22Rv1 (cell line): ENCODE results near the gene MOSPD3.

Experiments
- H3K27ac ChIP-seq: fragments of 450-650 bp; 2 replicates; pipeline ENCODE4 v1.5.1; 2017
- ZFX ChIP-seq: fragments of 450-650 bp; IDR thresholded peaks from 2 replicates; pipeline ENCODE4 v1.6.1; 2017; ENCODE audit warnings: antibody characterized with exemption, borderline replicate concordance
- TF ChIP-seq, protein P1 (sequence below): fragments of 450-650 bp; IDR thresholded peaks from 2 replicates; pipeline ENCODE4 v1.5.1; 2017; ENCODE audit warnings: mild to moderate bottlenecking

MOSPD3 gene

DNA sequence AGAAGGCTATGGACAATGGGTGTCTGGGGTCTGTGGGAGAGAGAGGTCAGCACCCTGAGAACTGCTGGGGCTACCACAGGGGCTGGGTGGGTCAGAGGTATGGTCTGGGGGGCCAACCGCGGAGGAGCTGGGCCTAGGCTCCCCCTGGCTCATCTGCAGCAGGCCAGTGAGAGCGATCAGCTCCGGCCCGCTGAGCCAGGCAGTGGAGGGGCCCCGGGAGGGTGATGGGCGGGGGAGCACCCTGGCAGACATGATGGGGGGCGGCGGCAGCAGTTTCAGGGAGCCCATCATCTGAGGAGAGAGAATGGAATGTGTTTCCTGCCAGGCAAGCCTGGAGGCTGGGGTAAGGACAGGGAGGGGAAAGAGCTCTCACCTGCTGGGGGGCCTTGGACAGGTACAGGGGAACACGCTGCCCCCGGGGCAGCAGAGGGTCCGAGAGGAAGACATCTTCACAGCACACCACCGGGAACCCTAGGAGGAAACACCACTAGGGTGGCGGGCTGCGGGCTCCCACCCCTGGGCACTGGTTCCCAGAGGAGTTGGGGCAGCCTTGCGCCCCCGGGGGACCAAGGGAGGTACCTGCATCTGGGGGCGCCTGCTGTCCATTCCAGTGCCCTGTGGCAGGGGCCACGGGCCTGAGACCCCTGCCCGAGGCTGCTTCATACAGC, 39.9 kb upstream of the MOSPD3 start:
- no peak for TF ChIP-seq ZFX
- TF ChIP-seq, protein P1, sequence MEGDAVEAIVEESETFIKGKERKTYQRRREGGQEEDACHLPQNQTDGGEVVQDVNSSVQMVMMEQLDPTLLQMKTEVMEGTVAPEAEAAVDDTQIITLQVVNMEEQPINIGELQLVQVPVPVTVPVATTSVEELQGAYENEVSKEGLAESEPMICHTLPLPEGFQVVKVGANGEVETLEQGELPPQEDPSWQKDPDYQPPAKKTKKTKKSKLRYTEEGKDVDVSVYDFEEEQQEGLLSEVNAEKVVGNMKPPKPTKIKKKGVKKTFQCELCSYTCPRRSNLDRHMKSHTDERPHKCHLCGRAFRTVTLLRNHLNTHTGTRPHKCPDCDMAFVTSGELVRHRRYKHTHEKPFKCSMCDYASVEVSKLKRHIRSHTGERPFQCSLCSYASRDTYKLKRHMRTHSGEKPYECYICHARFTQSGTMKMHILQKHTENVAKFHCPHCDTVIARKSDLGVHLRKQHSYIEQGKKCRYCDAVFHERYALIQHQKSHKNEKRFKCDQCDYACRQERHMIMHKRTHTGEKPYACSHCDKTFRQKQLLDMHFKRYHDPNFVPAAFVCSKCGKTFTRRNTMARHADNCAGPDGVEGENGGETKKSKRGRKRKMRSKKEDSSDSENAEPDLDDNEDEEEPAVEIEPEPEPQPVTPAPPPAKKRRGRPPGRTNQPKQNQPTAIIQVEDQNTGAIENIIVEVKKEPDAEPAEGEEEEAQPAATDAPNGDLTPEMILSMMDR = no peak
- H3K27ac ChIP-seq = peak overlapping the region; percentile 74; the same call in 1 of the 2 replicates

DNA sequence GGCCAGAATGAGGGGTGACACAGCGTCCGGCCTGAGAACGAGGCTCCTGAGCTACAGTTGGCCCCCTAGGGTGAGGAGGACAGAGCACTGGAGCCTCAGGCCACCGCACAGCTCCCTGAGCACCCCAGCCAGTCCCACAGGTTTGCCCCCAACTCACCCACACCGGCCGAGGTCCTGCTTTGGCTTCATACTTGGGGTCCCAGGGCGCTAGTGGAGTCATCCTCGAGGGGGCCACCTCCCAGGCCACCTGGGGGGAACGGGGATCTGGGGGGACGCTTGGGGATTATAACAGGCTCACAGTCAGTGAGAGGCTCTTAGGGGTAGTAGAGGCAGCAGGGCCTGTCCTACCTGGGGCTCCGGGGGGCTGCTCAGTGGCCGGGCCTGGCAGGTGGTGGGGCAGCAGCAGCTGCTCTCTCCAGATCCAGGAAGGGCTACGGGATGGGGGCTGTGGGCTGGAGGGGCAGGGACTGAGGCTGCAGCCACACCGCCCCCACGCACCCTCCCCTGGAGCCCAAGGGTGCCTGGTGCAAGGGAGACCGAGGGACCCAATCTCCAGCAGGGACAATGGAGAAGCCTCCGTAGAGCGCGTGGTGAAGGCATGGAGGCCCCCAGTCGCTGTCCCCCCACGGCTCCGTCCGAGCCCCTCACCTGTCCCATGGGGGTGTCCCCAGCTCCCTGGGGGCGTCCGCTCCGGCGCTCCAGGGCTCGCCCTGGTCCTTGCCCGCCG, 39.2 kb upstream of the MOSPD3 start:
- TF ChIP-seq ZFX = no peak
- TF ChIP-seq, protein P1 = no peak

DNA sequence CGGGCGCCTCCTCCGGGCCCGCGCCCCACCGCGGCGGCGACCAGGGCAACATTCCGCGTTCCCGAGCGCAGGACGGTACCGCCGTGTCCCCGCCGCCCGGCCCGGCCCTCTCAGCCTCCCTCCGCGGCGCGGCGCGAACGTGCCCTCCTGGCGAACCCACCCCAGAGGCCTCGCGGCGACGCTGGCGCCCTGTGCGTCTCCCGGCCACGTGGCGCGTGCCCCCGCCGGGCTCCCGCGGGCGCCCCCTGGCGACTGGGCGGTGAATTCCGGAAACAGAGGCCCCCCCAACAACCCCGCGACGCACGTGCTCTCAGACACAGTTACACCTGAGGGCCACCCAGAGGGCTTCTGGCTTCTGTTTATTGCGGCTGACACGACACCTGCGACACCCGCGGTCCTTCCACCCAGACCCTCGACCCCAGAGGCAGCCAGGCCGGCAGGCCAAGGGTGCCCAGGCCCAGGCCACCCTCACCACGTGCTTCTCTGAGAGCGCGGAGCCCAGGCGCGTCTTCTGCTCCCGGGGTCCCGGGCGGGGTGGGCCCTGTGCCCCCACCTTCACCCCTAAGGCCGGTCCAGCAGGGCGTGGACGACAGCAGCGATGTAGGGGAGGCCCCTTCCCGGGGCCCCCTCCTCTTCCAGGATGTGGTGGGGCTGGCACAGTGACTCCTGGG, 38.5 kb upstream of the MOSPD3 start, which contains the start of gene SAP25:
Gene SAP25, minus strand, starts transcription at position 210 of the 671 bp plus-strand sequence. Its CDS starts 158 bp downstream, at position 52.
- H3K27ac ChIP-seq = peak within 1 kb of the TSS; percentile 65
- no peak for TF ChIP-seq ZFX
- TF ChIP-seq, protein P1 = peak; percentile 93

More for the DNA sequence above, 39.2 kb upstream of the MOSPD3 start:
- H3K27ac ChIP-seq = no peak overlapping the region

DNA sequence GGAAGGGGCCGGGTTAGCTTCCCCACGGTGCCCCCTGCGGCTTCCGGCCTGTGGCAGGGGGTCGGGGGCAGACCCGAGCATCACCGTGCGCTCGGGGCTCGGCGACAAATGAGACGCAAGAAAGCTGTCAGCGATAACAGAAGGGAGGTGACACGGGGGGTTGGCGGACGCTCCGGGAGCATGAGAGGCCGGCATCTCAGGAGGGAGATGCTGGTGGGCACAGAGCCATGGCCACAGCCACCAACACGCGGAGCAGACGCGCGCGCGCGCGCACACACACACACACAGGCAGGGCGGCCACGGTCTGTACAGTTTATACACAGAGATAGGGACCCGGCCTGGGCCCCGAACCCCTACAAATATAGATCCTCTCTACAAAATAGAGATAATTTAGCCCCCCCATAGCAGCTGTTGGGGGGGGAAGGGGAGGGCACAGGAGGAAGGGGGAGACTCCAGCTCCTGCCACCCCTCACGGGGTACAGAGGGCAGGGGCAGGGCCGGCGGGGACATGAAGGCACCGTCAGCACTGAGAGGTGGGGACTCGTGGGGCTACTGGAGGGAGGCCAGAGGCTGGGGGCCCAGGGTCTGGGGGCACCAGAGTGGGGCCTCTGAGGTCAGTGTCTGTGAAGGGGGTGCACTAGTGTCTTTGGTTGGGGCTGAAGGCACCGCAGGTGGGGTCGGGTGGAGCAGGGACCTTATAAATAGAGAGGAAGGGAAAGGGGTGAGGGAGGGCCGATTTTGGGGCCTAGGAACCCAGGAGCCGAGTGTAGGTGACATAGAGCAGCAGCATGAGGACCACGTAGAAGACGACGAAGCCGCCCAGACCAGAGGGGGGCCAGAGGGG, 37.8 kb upstream of the MOSPD3 start:
- TF ChIP-seq ZFX = no peak
- TF ChIP-seq, protein P1 = no peak
- H3K27ac ChIP-seq = peak overlapping the region; percentile 65

DNA sequence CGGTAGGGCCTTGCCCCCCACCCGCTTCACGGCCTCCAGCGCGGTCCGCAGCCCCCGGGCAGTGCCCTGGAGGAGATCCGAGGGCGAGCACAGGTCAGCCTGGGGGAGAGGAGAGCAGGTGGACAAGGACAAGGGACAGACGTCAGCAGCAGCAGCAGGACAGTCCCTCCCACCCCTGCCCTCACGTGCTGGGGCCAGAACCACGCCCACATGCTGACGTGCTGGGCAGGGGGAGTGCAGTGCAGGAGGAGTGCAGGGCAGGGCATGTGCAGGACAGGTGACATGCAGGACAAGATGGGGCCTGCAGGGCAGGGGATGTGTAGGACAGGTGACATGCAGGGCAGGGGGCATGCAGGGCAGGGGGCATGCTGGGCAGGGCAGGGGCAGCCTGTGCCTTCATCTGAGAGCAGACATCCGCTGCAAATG, 37.1 kb upstream of the MOSPD3 start:
- TF ChIP-seq, protein P1 = no peak
- no peak for TF ChIP-seq ZFX
- H3K27ac ChIP-seq = peak overlapping the region; percentile 65

DNA sequence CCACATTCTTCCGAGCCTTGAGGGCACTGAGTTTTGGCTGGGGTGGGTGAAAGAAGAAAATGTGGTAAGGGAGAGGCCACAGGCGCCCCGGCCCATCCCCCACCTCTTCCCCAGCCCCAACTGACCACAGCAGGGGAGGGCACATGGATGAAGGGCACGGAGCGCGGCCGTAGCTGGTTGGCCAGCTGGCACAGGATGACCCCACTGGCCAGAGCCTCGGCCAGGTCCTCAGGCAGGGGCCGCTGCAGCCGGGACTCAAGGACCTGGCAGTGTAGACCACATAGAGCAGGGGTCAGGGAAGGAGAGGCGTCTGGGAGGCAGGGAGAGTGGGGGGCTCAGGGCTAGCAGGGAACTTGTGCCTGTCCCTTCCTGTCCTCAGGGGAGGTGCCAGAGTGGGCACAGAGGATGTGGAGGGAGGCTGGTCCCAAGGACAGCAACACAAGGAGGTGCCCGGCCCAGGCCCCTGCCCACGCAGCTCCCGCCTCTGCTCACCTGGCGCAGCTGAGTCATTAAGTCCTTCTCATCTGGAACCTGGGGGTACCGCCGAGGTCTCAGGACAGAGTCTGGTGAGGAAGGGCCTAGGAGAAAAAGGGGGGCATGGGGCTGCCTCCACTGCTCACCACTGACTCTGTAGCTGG, 36.5 kb upstream of the MOSPD3 start:
- peak overlapping the region; percentile 65 for H3K27ac ChIP-seq
- TF ChIP-seq, protein P1 = no peak
- TF ChIP-seq ZFX = no peak
